ENCODE results near the gene CTSK.
"Not testable (repeated sequence)": the region's sequence is repeated elsewhere in the genome, so short reads cannot be mapped to it uniquely, and the experiment has no call there.

Gene CTSK

DNA sequence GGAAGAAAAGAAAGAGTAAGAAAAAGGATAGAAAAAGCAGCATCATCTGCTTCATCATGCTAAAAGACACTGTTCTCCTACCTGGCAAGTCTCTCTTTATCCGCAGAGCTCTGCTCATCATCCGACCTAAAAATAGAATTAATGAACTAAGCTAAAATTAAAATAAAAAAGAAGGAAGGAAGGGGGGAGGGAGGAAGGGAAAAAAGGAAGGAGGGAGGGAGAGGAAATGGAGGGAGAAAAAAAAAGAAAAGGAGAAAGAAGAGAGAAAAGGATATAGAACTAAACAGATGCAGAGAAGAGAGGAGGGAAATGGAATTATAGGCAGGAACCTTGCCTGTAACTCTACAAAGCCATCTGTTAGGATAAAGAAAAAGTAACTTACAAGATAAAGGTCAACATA lies 34.3 kb upstream of the CTSK start:
- H3K27ac ChIP-seq = no peak overlapping the region
- intact Hi-C loops (cut with DNase I; ENCODE audit: low total_unique reads) = no loop called here
- TF ChIP-seq, protein P1, sequence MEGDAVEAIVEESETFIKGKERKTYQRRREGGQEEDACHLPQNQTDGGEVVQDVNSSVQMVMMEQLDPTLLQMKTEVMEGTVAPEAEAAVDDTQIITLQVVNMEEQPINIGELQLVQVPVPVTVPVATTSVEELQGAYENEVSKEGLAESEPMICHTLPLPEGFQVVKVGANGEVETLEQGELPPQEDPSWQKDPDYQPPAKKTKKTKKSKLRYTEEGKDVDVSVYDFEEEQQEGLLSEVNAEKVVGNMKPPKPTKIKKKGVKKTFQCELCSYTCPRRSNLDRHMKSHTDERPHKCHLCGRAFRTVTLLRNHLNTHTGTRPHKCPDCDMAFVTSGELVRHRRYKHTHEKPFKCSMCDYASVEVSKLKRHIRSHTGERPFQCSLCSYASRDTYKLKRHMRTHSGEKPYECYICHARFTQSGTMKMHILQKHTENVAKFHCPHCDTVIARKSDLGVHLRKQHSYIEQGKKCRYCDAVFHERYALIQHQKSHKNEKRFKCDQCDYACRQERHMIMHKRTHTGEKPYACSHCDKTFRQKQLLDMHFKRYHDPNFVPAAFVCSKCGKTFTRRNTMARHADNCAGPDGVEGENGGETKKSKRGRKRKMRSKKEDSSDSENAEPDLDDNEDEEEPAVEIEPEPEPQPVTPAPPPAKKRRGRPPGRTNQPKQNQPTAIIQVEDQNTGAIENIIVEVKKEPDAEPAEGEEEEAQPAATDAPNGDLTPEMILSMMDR (IDR thresholded peaks at IDR 0.05) = no peak
- no peaks in the 10 kb centered on the region for H3K27me3 ChIP-seq
- DNase-seq = no peak
- H3K4me3 ChIP-seq = no peak overlapping the region
- H3K36me3 ChIP-seq = peaks cover 24 to 58% (median 34%) of the 10 kb centered on the region in 3 donors
- H3K4me1 ChIP-seq = no peaks in the 10 kb centered on the region
- no peaks in the 10 kb centered on the region for H3K9me3 ChIP-seq

DNA sequence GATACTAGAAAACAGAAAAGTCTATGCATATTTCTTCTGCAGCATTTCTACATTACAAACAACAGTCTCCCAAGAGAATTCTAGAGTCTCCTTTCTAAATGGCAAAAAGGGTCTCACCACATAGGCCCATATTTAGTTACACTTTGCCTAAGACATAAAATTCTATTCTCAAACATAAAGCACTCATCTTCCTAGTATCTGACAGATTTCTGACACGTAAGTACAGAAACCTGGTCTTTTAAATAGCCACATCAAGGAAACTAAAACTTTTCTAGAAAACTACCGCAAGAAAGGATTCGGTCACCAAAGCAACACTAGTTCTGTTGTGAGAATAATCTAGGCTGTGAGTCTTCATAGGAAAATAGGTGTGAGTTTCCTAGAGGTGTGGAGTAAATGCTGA lies 33.6 kb upstream of the CTSK start:
- no peaks in the 10 kb centered on the region for H3K27me3 ChIP-seq
- no peak overlapping the region for H3K27ac ChIP-seq
- intact Hi-C loops (cut with DNase I; ENCODE audit: low total_unique reads) = no loop called here
- H3K4me3 ChIP-seq = no peak overlapping the region
- H3K9me3 ChIP-seq = no peaks in the 10 kb centered on the region
- no peaks in the 10 kb centered on the region for H3K4me1 ChIP-seq
- peaks cover 30 to 59% (median 40%) of the 10 kb centered on the region in 3 donors for H3K36me3 ChIP-seq
- DNase-seq = no peak
- TF ChIP-seq, protein P1 (IDR thresholded peaks at IDR 0.05) = no peak

DNA sequence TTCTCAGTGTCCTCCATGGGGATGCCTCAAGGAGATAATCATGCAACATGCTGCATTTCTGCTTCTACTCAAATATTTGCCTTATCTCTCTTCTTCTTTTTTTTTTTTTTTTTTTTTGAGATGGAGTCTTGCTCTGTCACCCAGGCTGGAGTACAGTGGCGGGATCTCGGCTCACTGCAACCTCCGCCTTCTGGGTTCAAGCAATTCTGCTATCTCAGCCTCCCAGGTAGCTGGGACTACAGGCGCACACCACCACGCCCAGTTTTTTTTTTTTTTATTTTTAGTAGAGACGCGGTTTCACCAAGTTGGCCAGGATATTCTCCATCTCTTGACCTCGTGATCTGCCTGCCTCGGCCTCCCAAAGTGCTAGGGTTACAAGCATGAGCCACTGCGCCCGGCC lies 32.8 kb upstream of the CTSK start:
- intact Hi-C loops (cut with DNase I; ENCODE audit: low total_unique reads); H3K4me1 ChIP-seq; DNase-seq; H3K9me3 ChIP-seq; H3K27me3 ChIP-seq; H3K27ac ChIP-seq; H3K4me3 ChIP-seq: not testable (repeated sequence)
- H3K36me3 ChIP-seq = peaks cover 36 to 63% (median 47%) of the 10 kb centered on the region in 3 donors

DNA sequence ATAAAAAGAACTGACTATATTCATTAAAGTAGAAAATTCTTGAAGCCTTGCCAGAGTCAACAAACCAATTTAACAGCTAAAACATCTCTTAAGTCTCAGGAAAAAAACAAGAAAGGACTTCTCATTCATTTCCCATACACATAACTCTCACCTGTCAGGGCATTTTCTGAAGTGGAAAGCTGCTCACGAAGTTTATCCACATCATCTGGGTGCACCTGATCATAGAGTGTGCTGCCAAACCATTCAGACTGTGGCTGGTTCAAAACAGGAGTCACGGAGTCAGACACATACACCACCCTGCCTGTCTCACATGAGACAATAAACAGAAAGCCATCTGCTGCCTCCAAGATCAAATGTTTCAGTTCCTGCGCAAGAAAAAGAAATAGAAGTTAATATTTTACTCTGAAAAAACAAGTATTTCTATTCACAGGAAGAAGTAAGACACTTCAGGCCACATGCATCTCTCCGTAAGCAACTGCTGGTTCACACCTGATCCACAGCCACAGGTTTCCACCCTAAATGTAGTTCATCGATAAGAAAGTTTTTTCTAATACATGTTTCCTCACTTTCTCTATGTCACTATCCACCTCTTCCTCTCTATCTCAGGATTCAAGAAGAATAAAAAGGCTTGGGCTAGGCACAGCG lies 28.2 kb upstream of the CTSK start:
- Histone ChIP-seq H3K27ac (no peak overlapping the region), H3K9me3 (no peaks in the 10 kb centered on the region), H3K4me3 (no peak overlapping the region), H3K27me3 (no peaks in the 10 kb centered on the region), H3K36me3 (peaks cover 67 to 85% (median 73%) of the 10 kb centered on the region in 3 donors), H3K4me1 (no peaks in the 10 kb centered on the region)
- no peak for DNase-seq
- intact Hi-C loops (cut with DNase I; ENCODE audit: low total_unique reads) = no loop called here
- TF ChIP-seq, protein P1 (IDR thresholded peaks at IDR 0.05) = no peak

DNA sequence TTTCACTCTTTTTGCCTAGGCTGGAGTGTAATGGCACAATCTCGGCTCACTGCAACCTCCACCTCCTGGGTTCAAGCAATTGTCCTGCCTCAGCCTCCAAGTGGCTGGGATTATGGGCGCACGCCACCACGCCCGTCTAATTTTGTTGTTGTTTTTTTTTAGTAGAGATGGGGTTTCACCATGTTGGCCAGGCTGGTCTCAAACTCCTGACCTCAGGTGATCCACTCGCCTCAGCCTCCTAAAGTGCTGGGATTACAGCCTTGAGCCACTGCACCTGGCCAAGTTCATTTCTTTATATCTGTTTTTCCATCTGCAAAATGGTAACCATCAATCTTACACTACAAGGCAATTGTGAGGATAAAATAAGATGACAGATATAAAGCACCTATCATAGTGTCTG lies 25.9 kb upstream of the CTSK start:
- H3K27ac ChIP-seq; DNase-seq; H3K4me3 ChIP-seq; H3K9me3 ChIP-seq; H3K27me3 ChIP-seq; H3K4me1 ChIP-seq; intact Hi-C loops (cut with DNase I; ENCODE audit: low total_unique reads): not testable (repeated sequence)
- peaks cover 79 to 88% (median 84%) of the 10 kb centered on the region in 3 donors for H3K36me3 ChIP-seq

DNA sequence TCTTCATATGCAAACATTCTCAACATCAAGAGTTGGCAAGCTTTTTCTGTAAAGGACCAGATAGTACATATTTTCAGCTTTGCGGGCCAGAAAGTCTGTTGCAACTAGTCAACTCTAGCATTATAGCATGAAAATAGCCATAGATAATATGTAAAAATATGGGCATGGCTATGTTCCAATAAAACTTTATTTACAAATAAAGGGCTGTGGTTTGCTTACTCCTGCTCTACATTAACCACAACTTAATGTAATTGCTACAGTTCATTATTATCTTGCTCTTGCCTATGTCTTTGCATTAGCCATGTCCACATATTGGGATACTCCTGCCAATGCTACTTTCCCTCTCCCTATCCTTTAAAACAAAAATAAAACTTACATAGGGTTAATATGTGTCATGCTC lies 24.5 kb upstream of the CTSK start:
- Histone ChIP-seq H3K4me3 (no peak overlapping the region), H3K27me3 (no peaks in the 10 kb centered on the region), H3K36me3 (peaks cover 81 to 88% (median 87%) of the 10 kb centered on the region in 3 donors), H3K9me3 (no peaks in the 10 kb centered on the region), H3K4me1 (no peaks in the 10 kb centered on the region), H3K27ac (no peak overlapping the region)
- intact Hi-C loops (cut with DNase I; ENCODE audit: low total_unique reads) = no loop called here
- TF ChIP-seq, protein P1 (IDR thresholded peaks at IDR 0.05) = no peak
- no peak for DNase-seq

DNA sequence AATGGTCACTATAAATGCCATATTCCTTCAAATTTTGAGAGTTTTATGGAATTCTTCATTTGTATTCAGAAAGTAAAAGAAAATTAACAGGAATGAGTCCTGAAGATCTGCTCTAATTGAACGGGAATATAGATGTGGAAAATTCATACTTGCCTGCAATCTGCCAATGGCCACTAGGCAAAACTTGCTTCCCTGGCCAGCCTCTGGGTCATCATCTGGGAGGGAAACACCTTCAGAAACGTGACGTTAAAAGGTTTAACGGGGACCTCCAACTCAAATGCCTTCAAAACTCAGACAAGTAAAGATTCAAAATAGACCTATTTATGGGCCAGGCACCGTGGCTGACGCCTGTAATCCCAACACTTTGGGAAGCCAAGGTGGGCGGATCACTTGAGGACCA lies 21.7 kb upstream of the CTSK start:
- TF ChIP-seq, protein P1 (IDR thresholded peaks at IDR 0.05) = peak in 1 of 2 experiments; percentile 22
- intact Hi-C loops (cut with DNase I; ENCODE audit: low total_unique reads) = loop anchor here (10.0 kb wide), 1 partner anchor 95 kb away; the partner anchor contains the start of gene SETDB1
- H3K4me1 ChIP-seq = no peaks in the 10 kb centered on the region
- H3K4me3 ChIP-seq = no peak overlapping the region
- H3K9me3 ChIP-seq = no peaks in the 10 kb centered on the region
- H3K27me3 ChIP-seq = no peaks in the 10 kb centered on the region
- DNase-seq = no peak
- H3K36me3 ChIP-seq = peaks cover 89 to 100% (median 91%) of the 10 kb centered on the region in 3 donors
- no peak overlapping the region for H3K27ac ChIP-seq
